OCI-LY3 (cell line): ENCODE results near the gene KCNMA1.

Source experiments
- H2AFZ ChIP-seq: fragments of 200-600, 300-600 bp; shearing (Covaris generic); 2 replicates; pipeline ENCODE4 v1.6.0; 2014; ENCODE audit warnings: antibody characterized with exemption, low read depth, low read length
- H3K27ac ChIP-seq: fragments of 200-600, 300-600 bp; sonication (generic); 2 replicates; pipeline ENCODE4 v1.5.1; 2014; ENCODE audit warnings: mild to moderate bottlenecking, low read length, moderate library complexity, mixed read lengths
- H3K27me3 ChIP-seq: fragments of 200-600, 300-600 bp; sonication (generic); 2 replicates; pipeline ENCODE4 v1.6.1; 2014; ENCODE audit warnings: low read depth, low read length, mixed read lengths
- H3K36me3 ChIP-seq: fragments of 200-600, 300-600 bp; sonication (generic); replicated peaks from 2 replicates; pipeline ENCODE3; 2014; ENCODE audit warnings: low read depth, low read length, mixed read lengths
- H3K4me1 ChIP-seq: fragments of 300-600, 200-600 bp; sonication (generic); 2 replicates; pipeline ENCODE4 v1.6.1; 2014; ENCODE audit warnings: low read length, mixed read lengths
- H3K4me2 ChIP-seq: fragments of 200-600, 300-600 bp; sonication (generic); 2 replicates; pipeline ENCODE4 v1.6.1; 2014; ENCODE audit warnings: low read length, mixed read lengths
- H3K4me3 ChIP-seq: fragments of 300-600, 200-600 bp; sonication (generic); 2 replicates; pipeline ENCODE4 v1.5.1; 2014; ENCODE audit warnings: antibody characterized with exemption, mild to moderate bottlenecking, low read length, moderate library complexity
- H3K79me2 ChIP-seq: fragments of 300-600, 200-600 bp; shearing (Covaris generic); 2 replicates; pipeline ENCODE4 v1.6.1; 2014; ENCODE audit warnings: mild to moderate bottlenecking, low read length, mixed read lengths
- H3K9ac ChIP-seq: fragments of 300-600, 200-600 bp; shearing (Covaris generic); 2 replicates; pipeline ENCODE4 v1.6.0; 2014; ENCODE audit warnings: mild to moderate bottlenecking, low read length, moderate library complexity
- H3K9me3 ChIP-seq: fragments of 200-600, 300-600 bp; shearing (Covaris generic); 2 replicates; pipeline ENCODE4 v1.6.1; 2014; ENCODE audit warnings: low read length, mixed read lengths; ENCODE audit not compliant: insufficient read depth
- H4K20me1 ChIP-seq: fragments of 200-600, 300-600 bp; sonication (generic); 2 replicates; pipeline ENCODE4 v1.6.1; 2016; ENCODE audit warnings: low read length, mixed read lengths; ENCODE audit not compliant: insufficient read depth
- EZH2phosphoT487 ChIP-seq: fragments of 200-600 bp; shearing (Covaris generic); IDR thresholded peaks from 2 replicates; pipeline ENCODE4 v1.6.1; 2018; ENCODE audit warnings: antibody characterized with exemption, mixed run types, low read depth
- TF ChIP-seq, protein P1 (sequence below): fragments of 200-600, 300-600 bp; sonication (generic); IDR thresholded peaks from 2 replicates; pipeline ENCODE4 v1.5.1; 2014; ENCODE audit warnings: antibody characterized with exemption, low read length, low read depth

KCNMA1 gene

GRCh38 chr10:77513220-77513619 is 124.4 kb downstream of the KCNMA1 start:
- Histone ChIP-seq H3K79me2 (peaks cover 39% of the 10 kb centered on the region; the same call in 1 of the 2 replicates), H3K36me3 (no peaks in the 10 kb centered on the region), H3K4me2 (no peak overlapping the region), H3K27me3 (no peaks in the 10 kb centered on the region), H3K9me3 (no peaks in the 10 kb centered on the region), H3K4me1 (peaks cover 13% of the 10 kb centered on the region), H3K9ac (no peak overlapping the region), H3K27ac (no peak overlapping the region), H4K20me1 (peaks cover 92% of the 10 kb centered on the region), H3K4me3 (no peak overlapping the region), H2AFZ (no peak overlapping the region)
- TF ChIP-seq EZH2phosphoT487 = no peak
- TF ChIP-seq, protein P1, sequence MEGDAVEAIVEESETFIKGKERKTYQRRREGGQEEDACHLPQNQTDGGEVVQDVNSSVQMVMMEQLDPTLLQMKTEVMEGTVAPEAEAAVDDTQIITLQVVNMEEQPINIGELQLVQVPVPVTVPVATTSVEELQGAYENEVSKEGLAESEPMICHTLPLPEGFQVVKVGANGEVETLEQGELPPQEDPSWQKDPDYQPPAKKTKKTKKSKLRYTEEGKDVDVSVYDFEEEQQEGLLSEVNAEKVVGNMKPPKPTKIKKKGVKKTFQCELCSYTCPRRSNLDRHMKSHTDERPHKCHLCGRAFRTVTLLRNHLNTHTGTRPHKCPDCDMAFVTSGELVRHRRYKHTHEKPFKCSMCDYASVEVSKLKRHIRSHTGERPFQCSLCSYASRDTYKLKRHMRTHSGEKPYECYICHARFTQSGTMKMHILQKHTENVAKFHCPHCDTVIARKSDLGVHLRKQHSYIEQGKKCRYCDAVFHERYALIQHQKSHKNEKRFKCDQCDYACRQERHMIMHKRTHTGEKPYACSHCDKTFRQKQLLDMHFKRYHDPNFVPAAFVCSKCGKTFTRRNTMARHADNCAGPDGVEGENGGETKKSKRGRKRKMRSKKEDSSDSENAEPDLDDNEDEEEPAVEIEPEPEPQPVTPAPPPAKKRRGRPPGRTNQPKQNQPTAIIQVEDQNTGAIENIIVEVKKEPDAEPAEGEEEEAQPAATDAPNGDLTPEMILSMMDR = no peak

- Histone ChIP-seq H3K4me1 (peaks cover 12% of the 10 kb centered on the region), H2AFZ (no peak overlapping the region), H3K27ac (no peak overlapping the region), H3K79me2 (peaks cover 36% of the 10 kb centered on the region; the same call in 1 of the 2 replicates), H3K9me3 (no peaks in the 10 kb centered on the region), H3K4me3 (no peak overlapping the region), H3K36me3 (no peaks in the 10 kb centered on the region), H4K20me1 (peaks cover 89% of the 10 kb centered on the region), H3K4me2 (no peak overlapping the region), H3K27me3 (no peaks in the 10 kb centered on the region), H3K9ac (no peak overlapping the region)
- TF ChIP-seq, protein P1 = no peak
- no peak for TF ChIP-seq EZH2phosphoT487
Measured at GRCh38 chr10:77512219-77512578, 125.4 kb downstream of the KCNMA1 start.

DNA sequence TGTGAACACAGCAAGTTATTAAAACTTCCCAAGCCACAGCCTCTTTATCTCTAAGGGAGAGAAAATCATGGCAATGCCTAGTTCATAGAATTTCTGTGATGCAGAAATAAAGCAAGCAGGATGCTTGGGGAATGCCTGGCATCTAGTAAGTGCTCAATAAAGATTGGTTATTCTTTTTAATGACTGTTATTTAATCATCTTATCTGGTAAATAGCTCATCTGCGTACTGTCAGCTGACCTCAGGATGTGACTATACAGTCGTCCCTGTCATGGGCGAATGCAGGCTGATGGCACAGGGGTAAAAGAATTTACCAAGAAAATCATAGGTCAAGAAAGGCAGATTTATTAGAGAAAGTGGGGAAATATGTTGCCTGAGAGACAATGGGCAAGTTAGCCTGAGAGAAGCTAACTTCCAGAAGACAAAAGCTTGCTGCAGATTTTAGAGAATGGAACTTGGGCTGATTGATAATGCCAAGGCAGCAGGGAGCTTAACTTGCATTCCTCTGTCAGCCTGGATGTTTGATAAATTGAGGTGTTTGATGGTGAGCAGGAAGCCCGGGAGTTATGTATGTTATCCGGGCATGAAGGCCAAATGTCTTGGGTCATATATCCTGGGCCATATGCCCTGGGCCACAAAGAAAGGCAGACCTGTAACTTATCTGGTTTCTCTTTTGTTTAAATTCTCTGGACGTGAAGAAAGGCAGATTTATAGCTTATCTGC is 126.0 kb downstream of the KCNMA1 start:
- TF ChIP-seq EZH2phosphoT487 = no peak
- TF ChIP-seq, protein P1 = no peak
- Histone ChIP-seq H3K4me2 (no peak overlapping the region), H3K9me3 (no peaks in the 10 kb centered on the region), H2AFZ (no peak overlapping the region), H3K27me3 (no peaks in the 10 kb centered on the region), H3K4me3 (no peak overlapping the region), H3K9ac (no peak overlapping the region), H3K79me2 (peaks cover 35% of the 10 kb centered on the region; the same call in 1 of the 2 replicates), H4K20me1 (peaks cover 85% of the 10 kb centered on the region), H3K4me1 (peaks cover 6% of the 10 kb centered on the region), H3K36me3 (no peaks in the 10 kb centered on the region), H3K27ac (no peak overlapping the region)

GRCh38 chr10:77510695-77511094 is 126.9 kb downstream of the KCNMA1 start:
- Histone ChIP-seq H3K4me1 (peaks cover 10% of the 10 kb centered on the region), H3K4me2 (no peak overlapping the region)

More at GRCh38 chr10:77510695-77511094, 126.9 kb downstream of the KCNMA1 start:
- no peaks in the 10 kb centered on the region for H3K27me3 ChIP-seq
- TF ChIP-seq, protein P1 = no peak
- no peak for TF ChIP-seq EZH2phosphoT487
- H3K9ac ChIP-seq = no peak overlapping the region
- H3K4me3 ChIP-seq = no peak overlapping the region
- peaks cover 32% of the 10 kb centered on the region; the same call in 1 of the 2 replicates for H3K79me2 ChIP-seq
- no peak overlapping the region for H2AFZ ChIP-seq
- no peaks in the 10 kb centered on the region for H3K9me3 ChIP-seq
- peaks cover 81% of the 10 kb centered on the region for H4K20me1 ChIP-seq
- no peak overlapping the region for H3K27ac ChIP-seq
- no peaks in the 10 kb centered on the region for H3K36me3 ChIP-seq
